Measurements from ENCODE around the gene PFAS.

DNA sequence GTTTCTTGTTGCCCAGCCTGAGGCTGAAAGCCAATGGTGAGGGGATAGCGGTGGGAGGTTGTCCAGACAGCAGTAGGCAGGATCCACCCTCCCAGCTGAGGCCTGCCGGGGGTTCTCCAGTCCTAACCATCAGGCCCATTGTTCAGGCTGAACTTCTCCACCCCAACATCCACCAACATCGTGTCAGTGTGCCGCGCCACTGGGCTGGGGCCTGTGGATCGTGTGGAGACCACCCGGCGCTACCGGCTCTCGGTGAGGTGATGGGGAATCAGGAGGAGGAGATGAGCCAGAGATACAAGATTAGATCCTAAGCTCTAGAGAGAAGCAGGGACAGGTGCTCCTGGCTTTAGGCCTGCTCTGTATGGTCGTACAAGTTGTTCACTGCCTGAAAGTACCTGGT is 5.8 kb downstream of the PFAS start:
- TF ChIP-seq, protein P1, sequence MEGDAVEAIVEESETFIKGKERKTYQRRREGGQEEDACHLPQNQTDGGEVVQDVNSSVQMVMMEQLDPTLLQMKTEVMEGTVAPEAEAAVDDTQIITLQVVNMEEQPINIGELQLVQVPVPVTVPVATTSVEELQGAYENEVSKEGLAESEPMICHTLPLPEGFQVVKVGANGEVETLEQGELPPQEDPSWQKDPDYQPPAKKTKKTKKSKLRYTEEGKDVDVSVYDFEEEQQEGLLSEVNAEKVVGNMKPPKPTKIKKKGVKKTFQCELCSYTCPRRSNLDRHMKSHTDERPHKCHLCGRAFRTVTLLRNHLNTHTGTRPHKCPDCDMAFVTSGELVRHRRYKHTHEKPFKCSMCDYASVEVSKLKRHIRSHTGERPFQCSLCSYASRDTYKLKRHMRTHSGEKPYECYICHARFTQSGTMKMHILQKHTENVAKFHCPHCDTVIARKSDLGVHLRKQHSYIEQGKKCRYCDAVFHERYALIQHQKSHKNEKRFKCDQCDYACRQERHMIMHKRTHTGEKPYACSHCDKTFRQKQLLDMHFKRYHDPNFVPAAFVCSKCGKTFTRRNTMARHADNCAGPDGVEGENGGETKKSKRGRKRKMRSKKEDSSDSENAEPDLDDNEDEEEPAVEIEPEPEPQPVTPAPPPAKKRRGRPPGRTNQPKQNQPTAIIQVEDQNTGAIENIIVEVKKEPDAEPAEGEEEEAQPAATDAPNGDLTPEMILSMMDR (IDR thresholded peaks at IDR 0.05), result no peak
- no peak for TF ChIP-seq POLR2A (IDR thresholded peaks at IDR 0.05)
